Esophagus muscularis mucosa (tissue), 4 donors: ENCODE results near the gene PRR18. TPM values are rescaled to one million over a fixed set of nuclear protein-coding genes. Genes with fewer than 3 reads are reported as not detected.

Experiments used
- DNase-seq: peaks from one replicate; pipeline ENCODE4 v3.0.0-alpha.2; 2017; ENCODE audit errors: extremely low spot score
- H3K27ac ChIP-seq, 4 donors: fragments of 200-600 bp; sonication (generic); replicated peaks in 1 of 4; 1 replicate in 3 of 4; 2 replicates in 1 of 4; pipeline ENCODE4 v1.5.1; 2016 to 2019; ENCODE audit warnings: mild to moderate bottlenecking in 1 of 4
- H3K27me3 ChIP-seq, 4 donors: fragments of 200-600 bp; sonication (generic); one replicate each; pipeline versions ENCODE4 v1.5.1 to v1.6.0; 2016 to 2019
- H3K36me3 ChIP-seq, 4 donors: fragments of 200-600 bp; sonication (generic); one replicate each; pipeline ENCODE4 v1.5.1; 2016 to 2019
- H3K4me1 ChIP-seq, 4 donors: fragments of 200-600 bp; sonication (generic); one replicate each; pipeline ENCODE4 v1.5.1; 2016 to 2019
- H3K4me3 ChIP-seq, 4 donors: fragments of 200-600 bp; sonication (generic); 1 replicate in 2 of 4; 2 replicates in 2 of 4; pipeline ENCODE4 v1.5.1; 2016 to 2019; ENCODE audit warnings: mild to moderate bottlenecking in 4 of 4, moderate library complexity in 1 of 4
- H3K9me3 ChIP-seq, 4 donors: fragments of 200-600 bp; sonication (generic); 1 replicate in 3 of 4; 2 replicates in 1 of 4; pipeline ENCODE4 v1.5.1; 2016 to 2019
- CTCF ChIP-seq, 3 experiments: fragments of 200-600 bp in 2 of 3; fragments of 450-650 bp in 1 of 3; sonication (generic) in 2 of 3; IDR thresholded peaks; one replicate each; pipeline ENCODE4 v1.5.1; 2017 to 2019; ENCODE audit warnings: antibody characterized with exemption in 3 of 3, mild to moderate bottlenecking in 2 of 3, moderate library complexity in 1 of 3
- EP300 ChIP-seq: sonication (generic); formaldehyde crosslinking; IDR thresholded peaks from one replicate; pipeline ENCODE4 v1.6.1; 2017; ENCODE audit warnings: antibody characterized with exemption
- POLR2A ChIP-seq: fragments of 450-650 bp; IDR thresholded peaks from one replicate; pipeline ENCODE4 v1.6.1; 2017; ENCODE audit warnings: antibody characterized with exemption, moderate library complexity, mild to moderate bottlenecking, low read depth
- POLR2AphosphoS5 ChIP-seq, 2 donors: sonication (generic); formaldehyde crosslinking; IDR thresholded peaks; one replicate each; pipeline ENCODE4 v1.6.1; 2017; ENCODE audit warnings: antibody characterized with exemption in 2 of 2
- WGBS: methylation state at CpG from one replicate; pipeline ENCODE4 v1.1.5; 2018; 5-methylcytosine and 5-hydroxymethylcytosine counted together
- intact Hi-C: fragments of 100-400 bp; cut with DNase I; formaldehyde crosslinking; loops from one replicate; pipeline ENCODE4 v1.15.1; 2023
- total RNA-seq, 4 donors: library from RNA; depleted of rRNA; stranded (reverse); fragments of >200 nt; gene quantifications; one replicate each; pipeline versions ENCODE4 v1.1.0 to v1.2.1, GENCODE V29; 2016

The PRR18 gene
- total RNA-seq, 4 donors from 2014 or later = 0.23 TPM; not detected in 3

- TF ChIP-seq POLR2A = no peak
- no peak for TF ChIP-seq POLR2AphosphoS5 (IDR thresholded peaks at IDR 0.05)
- no peak for TF ChIP-seq CTCF (IDR thresholded peaks at IDR 0.05)
- no peak for TF ChIP-seq EP300
- Histone ChIP-seq H3K27ac (no peak overlapping the region), H3K9me3 (no peaks in the 10 kb centered on the region), H3K27me3 (peaks cover 0 to 62% (median 24%) of the 10 kb centered on the region in 4 donors), H3K4me3 (peak overlapping the region; percentile 55 to 61 (median 56)), H3K36me3 (no peaks in the 10 kb centered on the region), H3K4me1 (peaks cover 7 to 24% (median 22%) of the 10 kb centered on the region in 4 donors)
- DNase-seq = peak; percentile 87
- 61% methylated on average over 11 of the region's 11 CpGs for WGBS
- intact Hi-C loops = no loop called here
Measured at GRCh38 chr6:166308769-166309589, 787 bp upstream of the PRR18 start.

- intact Hi-C loops = no loop called here
- TF ChIP-seq POLR2AphosphoS5 (IDR thresholded peaks at IDR 0.05) (no peak), POLR2A (no peak), CTCF (IDR thresholded peaks at IDR 0.05) (no peak), EP300 (no peak)
- 0% methylated on average over 24 of the region's 115 CpGs for whole genome bisulfite sequencing
Measured at GRCh38 chr6:166307082-166308032, 835 bp downstream of the PRR18 start.

GRCh38 chr6:166306378-166307081 is 1.7 kb downstream of the PRR18 start:
- intact Hi-C loops = no loop called here
- Histone ChIP-seq H3K4me3 (peak overlapping the region; percentile 55 to 61 (median 56)), H3K27ac (no peak overlapping the region), H3K27me3 (peaks cover 0 to 86% (median 24%) of the 10 kb centered on the region in 4 donors), H3K36me3 (no peaks in the 10 kb centered on the region), H3K9me3 (no peaks in the 10 kb centered on the region), H3K4me1 (peaks cover 7 to 24% (median 22%) of the 10 kb centered on the region in 4 donors)
- TF ChIP-seq POLR2AphosphoS5 (IDR thresholded peaks at IDR 0.05) (no peak), CTCF (IDR thresholded peaks at IDR 0.05) (no peak), POLR2A (no peak), EP300 (no peak)
- DNase-seq = no peak
- 80% methylated on average over 22 of the region's 34 CpGs for WGBS

More at GRCh38 chr6:166307082-166308032, 835 bp downstream of the PRR18 start:
- DNase-seq = no peak
- Histone ChIP-seq H3K9me3 (no peaks in the 10 kb centered on the region), H3K4me3 (peak overlapping the region; percentile 55 to 61 (median 56)), H3K27me3 (peaks cover 0 to 78% (median 24%) of the 10 kb centered on the region in 4 donors), H3K4me1 (peaks cover 7 to 24% (median 22%) of the 10 kb centered on the region in 4 donors), H3K36me3 (no peaks in the 10 kb centered on the region), H3K27ac (no peak overlapping the region)

- TF ChIP-seq CTCF (IDR thresholded peaks at IDR 0.05) (no peak), POLR2A (no peak), POLR2AphosphoS5 (IDR thresholded peaks at IDR 0.05) (no peak), EP300 (no peak)
- intact Hi-C loops = no loop called here
- Histone ChIP-seq H3K9me3 (no peaks in the 10 kb centered on the region), H3K4me3 (no peak overlapping the region), H3K27me3 (peaks cover 0 to 90% (median 24%) of the 10 kb centered on the region in 4 donors), H3K4me1 (peaks cover 7 to 24% (median 22%) of the 10 kb centered on the region in 4 donors), H3K36me3 (no peaks in the 10 kb centered on the region), H3K27ac (no peak overlapping the region)
- WGBS = 63% methylated on average over 10 of the region's 10 CpGs
- peak; percentile 77 for DNase-seq
Measured at GRCh38 chr6:166305562-166306117, 2.6 kb downstream of the PRR18 start.
